ENCODE results near the gene MAFG. TPM values are rescaled to one million over a fixed set of nuclear protein-coding genes. Genes with fewer than 3 reads are reported as not detected.

The MAFG gene
- polyA plus RNA-seq, 1 of the 3 experiments (the other 2 are of a cell fraction), result 38.7 TPM

- Histone ChIP-seq H3K4me2 (no peak overlapping the region), H4K20me1 (ENCODE audit: insufficient read depth) (peaks cover 7% of the 10 kb centered on the region; the same call in 1 of the 2 replicates), H3K27ac (ENCODE audit: low read depth in 2 of 2, low read length in 1 of 2) (no peak overlapping the region), H3K27me3 (ENCODE audit: insufficient read depth) (no peaks in the 10 kb centered on the region), H3K4me1 (ENCODE audit: control insufficient read depth in 1 of 2, insufficient read depth in 2 of 2, low read depth in 1 of 2, low read length in 1 of 2) (peaks cover 11 to 29% of the 10 kb centered on the region in 2 experiments; a peak in 2 of 4 replicates), H2AFZ (ENCODE audit: low read depth) (no peak overlapping the region), H3K9me3 (no peaks in the 10 kb centered on the region), H3K36me3 (replicated peaks in 1 of 2; ENCODE audit: control insufficient read depth in 1 of 2, insufficient read depth in 2 of 2, low read length in 1 of 2) (peaks cover 0 to 20% of the 10 kb centered on the region in 2 experiments), H3K4me3 (ENCODE audit: low read depth in 2 of 2, low read length in 1 of 2) (no peak overlapping the region), H3F3A (replicated peaks; ENCODE audit: insufficient read depth) (peaks cover 21% of the 10 kb centered on the region), H3K9ac (no peak overlapping the region), H3K9me2 (no peaks in the 10 kb centered on the region), H3K79me2 (ENCODE audit: insufficient read depth) (peaks cover 19% of the 10 kb centered on the region)
- POLR2A ChIA-PET, result interaction anchor here (1.2 to 1.6 kb wide), 3 partner anchors 28 to 167 kb away, joined by 3 to 4 read pairs (median 3); partner anchors contain the start of gene FASN
- CTCF ChIA-PET, result interaction anchor here (0.6 to 11.7 kb wide), 4 partner anchors 14 to 62 kb away, joined by 3 to 107 read pairs (median 6); partner anchors contain the start of genes NOTUM and SIRT7
- WGBS (ENCODE audit: low lambda C conversion rate), result 74% methylated on average over 14 of the region's 15 CpGs
- no peak for DNase-seq
- TF ChIP-seq ELF1 (IDR thresholded peaks at IDR 0.05), result 0 out of 2 replicates have a peak, but pooled peaks have one; percentile 4
- no peak for TF ChIP-seq MEF2A (IDR thresholded peaks at IDR 0.05; ENCODE audit: borderline replicate concordance, low read depth)
Observed at GRCh38 chr17:81931557-81932332, 4.2 kb upstream of the MAFG start.

GRCh38 chr17:81931189-81931556 is 3.6 kb upstream of the MAFG start:
- Histone ChIP-seq H3K4me2 (no peak overlapping the region), H4K20me1 (ENCODE audit: insufficient read depth) (peaks cover 12% of the 10 kb centered on the region), H3K27me3 (ENCODE audit: insufficient read depth) (no peaks in the 10 kb centered on the region), H3F3A (replicated peaks; ENCODE audit: insufficient read depth) (peaks cover 21% of the 10 kb centered on the region), H3K79me2 (ENCODE audit: insufficient read depth) (peaks cover 19% of the 10 kb centered on the region), H3K4me3 (ENCODE audit: low read depth in 2 of 2, low read length in 1 of 2) (no peak overlapping the region), H3K9me3 (no peaks in the 10 kb centered on the region), H3K36me3 (replicated peaks in 1 of 2; ENCODE audit: control insufficient read depth in 1 of 2, insufficient read depth in 2 of 2, low read length in 1 of 2) (peaks cover 0 to 20% of the 10 kb centered on the region in 2 experiments), H3K27ac (ENCODE audit: low read depth in 2 of 2, low read length in 1 of 2) (no peak overlapping the region), H3K9ac (no peak overlapping the region), H3K4me1 (ENCODE audit: control insufficient read depth in 1 of 2, insufficient read depth in 2 of 2, low read depth in 1 of 2, low read length in 1 of 2) (peaks cover 11 to 28% of the 10 kb centered on the region in 2 experiments; a peak in 2 of 4 replicates), H3K9me2 (no peaks in the 10 kb centered on the region), H2AFZ (ENCODE audit: low read depth) (no peak overlapping the region)
- ChIA-PET POLR2A (interaction anchor here (1.2 to 1.6 kb wide), 3 partner anchors 28 to 167 kb away, joined by 3 to 4 read pairs (median 3); partner anchors contain the start of gene FASN), CTCF (interaction anchor here (0.6 to 11.7 kb wide), 4 partner anchors 13 to 90 kb away, joined by 3 to 107 read pairs (median 36); partner anchors contain the start of genes NOTUM and SIRT7)
- TF ChIP-seq ELF1 (IDR thresholded peaks at IDR 0.05) (0 out of 2 replicates have a peak, but pooled peaks have one; percentile 16), TAF1 (IDR thresholded peaks at IDR 0.05; ENCODE audit: borderline replicate concordance, low read depth, low read length) (no peak)
- WGBS (ENCODE audit: low lambda C conversion rate), result 84% methylated on average over 13 of the region's 13 CpGs
- DNase-seq, result no peak

DNA sequence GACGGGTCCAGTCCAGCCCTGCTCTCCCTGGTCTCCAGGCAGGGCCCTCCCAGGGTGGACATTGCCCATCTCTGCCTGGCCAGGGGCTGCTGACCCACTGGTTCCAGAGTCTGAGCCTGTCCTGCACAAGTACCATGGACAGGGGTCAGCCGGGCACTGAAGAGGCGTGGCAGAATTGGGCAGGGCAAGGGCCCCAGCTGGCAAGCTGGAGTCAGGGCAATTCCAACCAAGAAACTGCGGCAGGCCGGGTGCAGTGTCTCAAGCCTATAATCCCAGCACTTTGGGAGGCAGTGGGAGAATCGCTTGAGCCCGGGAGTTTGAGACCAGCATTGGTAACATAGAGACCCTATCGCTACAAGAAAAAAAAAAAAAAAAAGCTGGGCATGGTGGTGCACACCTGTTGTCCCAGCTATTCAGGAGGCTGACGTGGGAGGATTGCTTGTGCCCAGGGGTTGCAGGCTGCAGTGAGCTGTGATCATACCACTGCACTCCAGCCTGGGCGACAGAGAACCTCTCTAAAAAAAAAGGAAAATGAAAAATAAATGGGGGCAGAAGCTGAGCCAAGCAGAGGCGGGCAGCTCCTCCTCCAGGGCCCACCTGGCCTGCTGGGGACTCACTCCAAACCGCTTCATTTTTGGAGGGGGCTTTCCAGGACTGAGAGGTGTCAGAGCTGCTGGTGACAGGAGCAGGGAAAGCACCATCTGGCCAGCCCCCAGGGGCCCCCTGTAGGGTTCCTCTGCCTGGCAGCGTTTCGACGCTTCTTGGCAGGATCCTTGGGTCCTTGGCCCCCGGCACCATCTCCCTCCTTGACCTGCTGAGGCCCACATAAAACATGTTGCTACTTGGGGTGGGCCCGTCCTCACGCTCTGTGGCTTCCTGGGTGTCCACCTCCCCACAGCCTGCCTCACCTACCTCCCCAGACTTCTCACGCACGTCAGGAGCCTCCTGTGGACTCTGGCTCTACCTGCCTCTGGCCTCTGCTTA is 2.9 kb upstream of the MAFG start:
- peaks cover 21% of the 10 kb centered on the region for H3F3A ChIP-seq (replicated peaks; ENCODE audit: insufficient read depth)
- peaks cover 0 to 20% of the 10 kb centered on the region in 2 experiments for H3K36me3 ChIP-seq (replicated peaks in 1 of 2; ENCODE audit: control insufficient read depth in 1 of 2, insufficient read depth in 2 of 2, low read length in 1 of 2)
- no peaks in the 10 kb centered on the region for H3K27me3 ChIP-seq (ENCODE audit: insufficient read depth)
- H3K4me3 ChIP-seq (ENCODE audit: low read depth in 2 of 2, low read length in 1 of 2), result no peak overlapping the region
- H3K9ac ChIP-seq, result no peak overlapping the region
- H3K4me1 ChIP-seq (ENCODE audit: control insufficient read depth in 1 of 2, insufficient read depth in 2 of 2, low read depth in 1 of 2, low read length in 1 of 2), result peaks cover 12 to 26% of the 10 kb centered on the region in 2 experiments; a peak in 2 of 4 replicates
- peaks cover 21% of the 10 kb centered on the region for H3K79me2 ChIP-seq (ENCODE audit: insufficient read depth)
- DNase-seq, result no peak
- peaks cover 19% of the 10 kb centered on the region for H4K20me1 ChIP-seq (ENCODE audit: insufficient read depth)
- CTCF ChIA-PET, result interaction anchor here (1.3 to 11.7 kb wide), 5 partner anchors 18 to 100 kb away, joined by 4 to 107 read pairs (median 32); partner anchors contain the start of genes NOTUM and RAC3
- H2AFZ ChIP-seq (ENCODE audit: low read depth), result no peak overlapping the region
- no peak overlapping the region for H3K27ac ChIP-seq (ENCODE audit: low read depth in 2 of 2, low read length in 1 of 2)
- no peaks in the 10 kb centered on the region for H3K9me3 ChIP-seq
- WGBS (ENCODE audit: low lambda C conversion rate), result 92% methylated on average over 17 of the region's 20 CpGs
- TF ChIP-seq SIN3A (IDR thresholded peaks at IDR 0.05; ENCODE audit: borderline replicate concordance, low read depth, low read length), result peak; percentile 19; the same call in 1 of the 2 replicates
- no peak for TF ChIP-seq RAD21 (IDR thresholded peaks at IDR 0.05; ENCODE audit: low read length)
- no peak for TF ChIP-seq POLR2AphosphoS5 (IDR thresholded peaks at IDR 0.05; ENCODE audit: low read depth, low read length)
- TF ChIP-seq REST (IDR thresholded peaks at IDR 0.05; ENCODE audit: low read depth, low read length), result peak; percentile 95
- no peak overlapping the region for H3K4me2 ChIP-seq
- POLR2A ChIA-PET, result interaction anchor here (0.6 to 5.0 kb wide), 5 partner anchors 7 to 194 kb away, joined by 3 to 34 read pairs (median 4); partner anchors contain the start of genes FASN and PYCR1
- no peaks in the 10 kb centered on the region for H3K9me2 ChIP-seq
